GM18868 (cell line): Measurements from ENCODE around the gene DOCK6.

Experiments used
- ATAC-seq: cut with Tn5 transposase; IDR thresholded peaks from one replicate; pipeline ENCODE4 v1.9.1; 2021; ENCODE audit warnings: mild to moderate bottlenecking, moderate library complexity; ENCODE audit not compliant: unreplicated experiment

DOCK6 gene, protein sequence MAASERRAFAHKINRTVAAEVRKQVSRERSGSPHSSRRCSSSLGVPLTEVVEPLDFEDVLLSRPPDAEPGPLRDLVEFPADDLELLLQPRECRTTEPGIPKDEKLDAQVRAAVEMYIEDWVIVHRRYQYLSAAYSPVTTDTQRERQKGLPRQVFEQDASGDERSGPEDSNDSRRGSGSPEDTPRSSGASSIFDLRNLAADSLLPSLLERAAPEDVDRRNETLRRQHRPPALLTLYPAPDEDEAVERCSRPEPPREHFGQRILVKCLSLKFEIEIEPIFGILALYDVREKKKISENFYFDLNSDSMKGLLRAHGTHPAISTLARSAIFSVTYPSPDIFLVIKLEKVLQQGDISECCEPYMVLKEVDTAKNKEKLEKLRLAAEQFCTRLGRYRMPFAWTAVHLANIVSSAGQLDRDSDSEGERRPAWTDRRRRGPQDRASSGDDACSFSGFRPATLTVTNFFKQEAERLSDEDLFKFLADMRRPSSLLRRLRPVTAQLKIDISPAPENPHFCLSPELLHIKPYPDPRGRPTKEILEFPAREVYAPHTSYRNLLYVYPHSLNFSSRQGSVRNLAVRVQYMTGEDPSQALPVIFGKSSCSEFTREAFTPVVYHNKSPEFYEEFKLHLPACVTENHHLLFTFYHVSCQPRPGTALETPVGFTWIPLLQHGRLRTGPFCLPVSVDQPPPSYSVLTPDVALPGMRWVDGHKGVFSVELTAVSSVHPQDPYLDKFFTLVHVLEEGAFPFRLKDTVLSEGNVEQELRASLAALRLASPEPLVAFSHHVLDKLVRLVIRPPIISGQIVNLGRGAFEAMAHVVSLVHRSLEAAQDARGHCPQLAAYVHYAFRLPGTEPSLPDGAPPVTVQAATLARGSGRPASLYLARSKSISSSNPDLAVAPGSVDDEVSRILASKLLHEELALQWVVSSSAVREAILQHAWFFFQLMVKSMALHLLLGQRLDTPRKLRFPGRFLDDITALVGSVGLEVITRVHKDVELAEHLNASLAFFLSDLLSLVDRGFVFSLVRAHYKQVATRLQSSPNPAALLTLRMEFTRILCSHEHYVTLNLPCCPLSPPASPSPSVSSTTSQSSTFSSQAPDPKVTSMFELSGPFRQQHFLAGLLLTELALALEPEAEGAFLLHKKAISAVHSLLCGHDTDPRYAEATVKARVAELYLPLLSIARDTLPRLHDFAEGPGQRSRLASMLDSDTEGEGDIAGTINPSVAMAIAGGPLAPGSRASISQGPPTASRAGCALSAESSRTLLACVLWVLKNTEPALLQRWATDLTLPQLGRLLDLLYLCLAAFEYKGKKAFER (N-terminal part only)

DNA sequence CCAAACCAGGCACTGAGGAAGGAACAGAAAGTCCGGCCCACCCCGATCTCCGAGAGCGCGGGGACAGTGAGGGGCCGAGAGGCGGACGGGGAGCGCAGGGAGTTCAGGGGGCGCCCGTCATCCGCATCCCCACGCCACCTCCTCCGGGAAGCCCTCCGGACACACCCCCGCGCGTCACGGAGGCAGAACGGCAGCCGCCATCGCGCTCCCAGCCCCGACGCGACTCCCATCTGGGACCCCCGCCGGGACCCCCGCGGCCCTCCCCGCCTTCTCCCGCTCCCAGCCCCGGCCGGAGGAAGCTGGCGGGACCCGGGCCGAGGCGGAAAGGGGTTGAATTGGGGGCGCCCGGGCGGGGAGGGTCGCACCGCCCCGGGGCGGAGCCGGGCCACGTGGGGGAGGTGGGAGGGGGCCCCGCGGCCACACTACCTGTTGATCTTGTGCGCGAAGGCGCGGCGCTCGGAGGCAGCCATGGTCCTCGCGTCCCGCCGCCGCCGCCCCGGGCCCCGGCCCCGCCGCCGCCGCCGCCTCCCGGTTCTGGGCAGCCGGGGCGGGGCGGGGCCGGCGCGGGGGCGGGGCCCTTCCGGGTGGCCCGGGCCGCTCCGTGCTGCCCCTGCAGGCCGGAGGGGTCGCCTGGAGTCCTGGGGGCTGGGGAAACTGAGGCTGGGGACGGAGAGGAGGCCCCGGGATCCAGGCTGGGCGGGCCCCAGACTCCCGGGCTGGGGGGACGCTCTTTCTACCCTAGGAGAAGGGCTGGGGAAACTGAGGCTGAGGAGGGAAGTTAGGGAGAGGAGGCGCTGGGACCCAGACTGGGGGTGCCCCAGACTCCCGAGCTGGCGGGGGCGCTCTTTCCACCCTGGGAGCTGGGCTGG lies at the start of gene DOCK6:
TSS of gene DOCK6 (minus strand) at position 554 of the 869 bp plus-strand sequence. CDS start at position 470, 84 bp downstream.
- ATAC-seq, result no peak

DNA sequence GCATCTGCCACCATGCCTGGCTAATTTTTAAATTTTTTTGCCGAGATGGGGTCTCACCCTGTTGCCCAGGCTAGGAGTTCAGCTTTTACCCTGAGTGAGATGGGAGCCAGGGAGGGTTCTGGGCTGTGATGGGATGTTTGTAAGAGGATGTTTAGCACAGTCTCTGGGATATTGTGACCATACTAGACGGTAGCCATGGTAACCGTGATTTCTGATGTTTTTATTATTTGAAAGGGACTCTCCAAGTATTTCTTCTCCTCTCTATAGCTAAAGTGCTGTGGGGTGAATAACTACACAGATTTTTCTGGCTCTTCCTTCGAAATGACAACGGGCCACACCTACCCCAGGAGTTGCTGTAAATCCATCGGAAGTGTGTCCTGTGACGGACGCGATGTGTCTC lies 44.0 kb upstream of the DOCK6 start:
- no peak for ATAC-seq

- no peak for ATAC-seq
Measured at GRCh38 chr19:11304936-11305335, 42.6 kb upstream of the DOCK6 start.

DNA sequence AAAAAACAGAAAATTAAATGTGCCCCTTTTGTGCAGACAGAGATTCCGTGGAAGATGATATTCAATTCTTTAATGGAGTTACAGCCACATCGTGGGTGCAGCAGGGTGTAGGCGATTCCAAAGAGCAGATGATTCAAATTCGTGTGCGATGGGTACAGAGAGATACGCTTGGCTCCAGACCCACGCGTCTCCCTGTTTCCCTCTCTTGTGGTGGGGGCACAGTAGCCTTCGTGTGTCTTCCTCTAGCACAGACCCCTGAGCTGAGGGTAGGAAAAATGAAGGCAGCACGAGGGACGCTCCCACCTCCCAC lies 38.4 kb upstream of the DOCK6 start:
- no peak for ATAC-seq

- no peak for ATAC-seq
Measured at GRCh38 chr19:11299946-11300810, 37.9 kb upstream of the DOCK6 start.

DNA sequence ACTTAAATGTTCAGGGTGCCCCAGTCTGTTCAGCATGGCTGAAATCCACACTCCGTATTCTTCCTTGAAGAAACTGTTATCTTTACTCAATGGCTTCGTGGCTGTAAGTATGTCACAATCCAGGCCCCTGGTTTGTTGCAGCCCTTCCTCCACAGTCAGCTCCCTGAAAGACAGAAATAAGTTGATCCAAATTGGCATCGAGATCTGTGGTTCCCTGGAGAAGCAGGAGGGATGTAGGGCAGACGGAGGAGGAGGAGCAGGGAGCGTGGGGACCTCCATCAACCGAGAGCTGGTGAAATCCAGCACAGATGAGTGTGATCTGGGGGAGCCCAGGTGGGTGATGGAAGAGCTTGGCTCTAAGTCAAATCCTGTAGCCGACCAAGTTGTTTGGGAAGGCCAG lies 33.9 kb upstream of the DOCK6 start:
- no peak for ATAC-seq

DNA sequence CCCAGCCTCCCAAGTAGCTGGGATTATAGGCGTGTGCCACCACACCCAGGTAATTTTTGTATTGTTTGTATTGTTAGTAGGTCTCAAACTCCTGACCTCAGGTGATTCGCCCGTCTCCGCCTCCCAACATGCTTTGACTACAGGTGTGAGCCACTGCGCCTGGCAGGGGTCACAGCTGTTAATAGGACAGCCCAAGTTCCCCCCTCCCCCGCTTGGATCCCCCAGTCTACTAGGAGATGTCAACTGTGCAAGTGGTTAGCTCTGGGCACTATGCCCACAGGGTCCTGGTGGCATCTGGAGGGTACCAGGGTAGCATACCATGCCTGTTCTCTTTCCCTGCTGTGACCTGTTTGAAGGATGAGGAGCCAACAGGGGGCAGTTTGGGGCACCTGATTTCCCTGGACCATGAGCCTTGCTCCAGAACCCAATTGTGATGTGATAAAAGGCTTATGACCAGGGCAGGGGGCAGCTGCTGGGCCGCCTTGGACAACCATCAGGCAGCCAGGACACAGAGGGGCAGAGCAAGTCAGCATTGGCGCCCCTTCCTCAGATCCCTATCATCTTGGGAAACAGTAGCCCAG lies 33.4 kb upstream of the DOCK6 start, which contains the start of gene TSPAN16:
TSS of gene TSPAN16 (plus strand) at position 496 of the 581 bp plus-strand sequence. CDS start 138 bp downstream, outside the sequence.
- ATAC-seq, result no peak

- ATAC-seq, result no peak
Measured at GRCh38 chr19:11295180-11295579, 32.9 kb upstream of the DOCK6 start.

- ATAC-seq, result no peak
Measured at GRCh38 chr19:11293433-11294389, 31.4 kb upstream of the DOCK6 start.

DNA sequence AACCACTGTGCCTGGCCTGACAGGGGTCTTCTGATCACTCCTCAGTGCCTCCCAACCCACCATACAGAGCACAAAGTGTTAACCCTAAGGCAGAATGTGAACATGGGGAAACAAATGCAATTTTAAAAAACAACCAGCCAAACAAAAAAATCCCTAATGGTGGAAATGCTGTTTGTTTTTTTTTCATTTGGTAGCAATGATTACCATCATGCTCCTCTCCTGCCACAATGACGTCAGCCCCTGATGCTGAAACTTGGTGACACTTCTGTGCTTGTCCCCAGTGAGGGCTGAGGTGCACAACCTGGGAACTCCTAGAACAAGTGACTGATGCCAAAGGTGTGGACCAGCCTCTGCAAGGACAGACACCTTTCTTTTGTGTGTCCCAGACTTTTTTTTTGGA lies 29.7 kb upstream of the DOCK6 start:
- no peak for ATAC-seq

DNA sequence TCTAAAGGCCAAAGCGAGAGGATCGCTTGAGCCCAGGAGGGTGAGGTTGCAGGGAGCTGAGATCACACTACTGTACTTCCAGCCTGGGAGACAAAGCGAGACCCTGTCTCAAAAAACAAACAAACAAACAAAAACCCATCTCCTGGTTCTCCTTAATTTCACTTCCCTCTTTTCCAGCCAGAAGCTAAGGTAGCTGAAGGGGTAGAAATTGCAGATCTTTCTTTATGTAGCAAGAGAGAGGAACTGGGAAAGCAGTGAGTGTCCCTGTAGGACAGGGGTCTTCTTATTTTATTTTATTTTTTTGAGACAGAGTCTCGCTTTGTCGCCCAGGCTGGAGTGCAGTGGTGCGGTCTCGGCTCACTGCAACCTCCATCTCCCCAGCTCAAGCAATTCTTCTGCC lies 29.1 kb upstream of the DOCK6 start:
- ATAC-seq, result no peak

DNA sequence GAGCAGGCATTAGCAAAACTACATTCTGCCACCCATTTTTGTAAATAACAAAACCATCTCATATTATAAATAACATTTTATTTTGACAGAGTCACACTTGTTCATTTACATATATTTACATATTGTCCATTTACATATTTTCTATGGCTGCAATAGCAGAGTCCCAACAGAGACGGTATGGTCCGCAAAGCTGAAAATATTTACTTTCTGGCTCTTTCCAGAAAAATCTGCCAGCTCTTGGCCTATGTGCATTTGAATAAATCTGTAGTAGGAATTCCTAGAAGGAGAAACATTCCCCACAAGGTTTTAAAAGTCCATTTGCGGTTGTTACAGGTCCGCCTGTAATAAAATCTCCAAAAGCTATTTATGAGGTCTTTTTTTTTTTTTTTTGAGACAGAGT lies 27.9 kb upstream of the DOCK6 start:
- no peak for ATAC-seq

GRCh38 chr19:11288349-11288748 lies 26.0 kb upstream of the DOCK6 start:
- ATAC-seq, result no peak

DNA sequence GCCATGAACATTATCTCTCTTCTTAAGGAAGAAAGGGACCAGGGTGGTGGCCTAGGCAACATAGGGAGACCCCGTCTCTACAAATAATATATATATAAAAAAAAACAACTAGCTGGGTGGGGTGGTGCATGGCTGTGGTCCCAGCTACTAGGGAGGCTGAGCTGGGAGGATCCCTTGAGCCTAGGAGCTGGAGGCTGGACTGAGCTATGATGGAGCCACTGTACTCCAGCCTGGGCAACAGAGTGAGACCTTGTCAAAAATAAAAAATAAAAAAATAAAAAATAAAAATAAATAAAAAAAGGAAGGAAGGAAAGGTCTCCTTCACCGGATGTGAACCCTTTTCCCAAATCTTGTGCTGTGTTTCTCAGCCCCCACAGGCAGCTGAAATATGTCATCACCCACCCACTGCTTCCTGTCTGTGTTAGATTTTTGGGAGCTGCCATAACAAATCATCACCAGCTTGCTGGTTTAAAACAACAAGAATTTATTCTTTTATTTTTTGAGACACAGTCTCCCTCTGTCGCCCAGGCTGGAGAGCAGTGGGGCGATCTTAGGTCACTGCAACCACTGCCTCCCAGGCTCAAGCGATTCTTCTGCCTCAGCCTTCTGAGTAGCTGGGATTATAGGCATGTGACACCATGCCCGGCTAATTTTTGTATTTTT lies 24.1 kb upstream of the DOCK6 start:
- ATAC-seq, result no peak

GRCh38 chr19:11284515-11284914 lies 22.2 kb upstream of the DOCK6 start:
- ATAC-seq, result no peak

GRCh38 chr19:11281356-11282049 lies 19.2 kb upstream of the DOCK6 start:
- no peak for ATAC-seq
